ENCODE data around the gene RASGRP3.

The RASGRP3 gene

DNA sequence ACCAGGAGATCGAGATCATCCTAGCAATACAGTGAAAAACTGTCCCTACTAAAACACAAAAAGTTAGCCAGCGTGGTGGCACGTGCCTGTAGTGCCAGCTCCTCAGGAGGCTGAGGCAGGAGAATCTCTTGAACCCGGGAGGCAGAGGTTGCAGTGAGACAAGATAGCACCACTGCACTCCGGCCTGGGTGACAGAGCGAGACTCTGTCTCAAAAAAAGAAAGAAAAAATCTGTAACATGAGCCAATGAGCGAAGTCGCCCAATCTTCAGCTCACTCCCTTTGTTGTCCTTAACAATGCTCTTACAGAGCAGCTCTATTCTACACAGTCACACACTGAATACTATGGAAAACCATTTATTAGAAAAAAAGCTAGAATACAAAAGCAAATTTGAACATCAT is 100.6 kb downstream of the RASGRP3 start:
- DNase-seq (ENCODE audit: low read depth), result no peak
- H3K4me3 ChIP-seq (ENCODE audit: low read length), result no peak overlapping the region
- TF ChIP-seq, protein P1, sequence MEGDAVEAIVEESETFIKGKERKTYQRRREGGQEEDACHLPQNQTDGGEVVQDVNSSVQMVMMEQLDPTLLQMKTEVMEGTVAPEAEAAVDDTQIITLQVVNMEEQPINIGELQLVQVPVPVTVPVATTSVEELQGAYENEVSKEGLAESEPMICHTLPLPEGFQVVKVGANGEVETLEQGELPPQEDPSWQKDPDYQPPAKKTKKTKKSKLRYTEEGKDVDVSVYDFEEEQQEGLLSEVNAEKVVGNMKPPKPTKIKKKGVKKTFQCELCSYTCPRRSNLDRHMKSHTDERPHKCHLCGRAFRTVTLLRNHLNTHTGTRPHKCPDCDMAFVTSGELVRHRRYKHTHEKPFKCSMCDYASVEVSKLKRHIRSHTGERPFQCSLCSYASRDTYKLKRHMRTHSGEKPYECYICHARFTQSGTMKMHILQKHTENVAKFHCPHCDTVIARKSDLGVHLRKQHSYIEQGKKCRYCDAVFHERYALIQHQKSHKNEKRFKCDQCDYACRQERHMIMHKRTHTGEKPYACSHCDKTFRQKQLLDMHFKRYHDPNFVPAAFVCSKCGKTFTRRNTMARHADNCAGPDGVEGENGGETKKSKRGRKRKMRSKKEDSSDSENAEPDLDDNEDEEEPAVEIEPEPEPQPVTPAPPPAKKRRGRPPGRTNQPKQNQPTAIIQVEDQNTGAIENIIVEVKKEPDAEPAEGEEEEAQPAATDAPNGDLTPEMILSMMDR (conservative IDR thresholded peaks at IDR 0.05; ENCODE audit: low read depth, low read length), result no peak

GRCh38 chr2:33577668-33578067 is 101.2 kb downstream of the RASGRP3 start:
- H3K4me3 ChIP-seq (ENCODE audit: low read length), result no peak overlapping the region
- TF ChIP-seq, protein P1 (conservative IDR thresholded peaks at IDR 0.05; ENCODE audit: low read depth, low read length), result no peak
- DNase-seq (ENCODE audit: low read depth), result no peak

DNA sequence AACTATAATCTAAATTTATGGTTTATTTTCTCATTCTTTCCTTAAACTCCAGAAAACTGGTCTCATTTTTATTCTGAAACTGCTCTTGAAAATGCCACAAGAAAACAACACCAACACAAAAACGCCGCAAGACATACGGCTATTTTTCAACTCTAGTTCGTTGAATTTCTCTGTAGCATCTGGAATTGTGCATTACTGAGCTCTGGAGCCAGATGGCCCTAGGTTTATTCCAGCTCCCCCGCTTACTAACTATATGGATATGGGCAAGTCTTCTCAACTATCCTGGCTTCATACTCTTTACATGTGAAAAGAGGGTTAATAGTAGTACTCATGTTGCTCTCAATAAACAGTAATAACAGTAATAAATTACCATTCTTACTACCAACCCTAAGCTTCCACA is 102.8 kb downstream of the RASGRP3 start:
- TF ChIP-seq, protein P1 (conservative IDR thresholded peaks at IDR 0.05; ENCODE audit: low read depth, low read length), result no peak
- no peak for DNase-seq (ENCODE audit: low read depth)
- H3K4me3 ChIP-seq (ENCODE audit: low read length), result no peak overlapping the region

- TF ChIP-seq, protein P1 (conservative IDR thresholded peaks at IDR 0.05; ENCODE audit: low read depth, low read length), result no peak
- no peak for DNase-seq (ENCODE audit: low read depth)
- no peak overlapping the region for H3K4me3 ChIP-seq (ENCODE audit: low read length)
Measured at GRCh38 chr2:33581872-33582271, 105.4 kb downstream of the RASGRP3 start.

DNA sequence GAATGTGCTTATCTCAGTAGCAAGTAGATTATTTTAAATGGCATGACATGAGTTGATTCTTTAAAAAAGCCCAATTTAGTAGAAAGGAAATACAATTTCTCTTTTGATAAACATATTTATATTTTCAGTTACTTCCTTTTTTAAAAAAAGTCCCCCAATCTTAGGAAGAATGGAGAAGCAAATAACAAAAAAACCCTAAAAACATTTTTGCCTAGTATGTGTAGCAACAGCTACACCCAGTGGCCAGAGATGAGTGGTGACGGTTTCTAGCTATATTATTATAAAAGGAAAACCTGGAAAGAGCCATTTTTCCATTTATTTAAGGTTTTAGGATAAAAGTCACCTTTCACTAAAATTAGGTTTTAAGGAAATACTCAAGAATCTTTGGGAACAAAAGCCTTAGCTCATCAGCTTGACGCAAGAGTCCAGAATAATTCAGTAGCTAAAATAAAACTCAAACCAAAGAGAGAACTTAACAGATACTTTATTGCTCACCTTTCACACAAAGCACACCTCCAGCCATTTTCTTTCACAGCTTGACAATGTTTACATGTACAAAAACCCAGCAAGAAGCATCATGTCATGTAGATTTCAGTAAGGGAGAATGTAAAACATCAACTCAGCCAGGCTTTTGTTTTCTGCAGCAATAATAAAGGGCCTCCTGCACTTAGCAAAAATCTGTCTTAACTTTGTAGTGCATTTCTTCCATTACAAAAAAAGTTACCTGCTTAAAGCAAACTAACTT is 106.9 kb downstream of the RASGRP3 start:
- TF ChIP-seq, protein P1 (conservative IDR thresholded peaks at IDR 0.05; ENCODE audit: low read depth, low read length), result peak; percentile 86
- no peak overlapping the region for H3K4me3 ChIP-seq (ENCODE audit: low read length)
- DNase-seq (ENCODE audit: low read depth), result no peak

DNA sequence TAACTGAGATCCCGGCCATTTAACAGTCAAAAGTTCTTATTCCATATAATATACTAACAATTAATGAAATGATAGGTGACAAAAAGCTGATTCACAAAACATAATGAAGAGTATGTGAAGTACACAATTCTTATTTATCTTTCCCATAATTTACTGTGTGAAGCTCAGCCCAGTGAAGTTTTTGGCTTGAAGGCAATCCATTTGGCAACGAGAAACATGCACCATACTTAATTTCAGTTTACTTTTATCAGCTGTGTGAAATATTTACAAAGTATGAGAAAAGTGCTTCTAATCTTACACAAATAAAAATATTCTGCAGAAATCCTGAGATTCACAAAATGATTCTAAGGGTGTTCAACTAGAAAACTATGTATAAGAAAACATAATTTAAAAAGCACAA is 110.3 kb downstream of the RASGRP3 start:
- H3K4me3 ChIP-seq (ENCODE audit: low read length), result no peak overlapping the region
- DNase-seq (ENCODE audit: low read depth), result no peak
- TF ChIP-seq, protein P1 (conservative IDR thresholded peaks at IDR 0.05; ENCODE audit: low read depth, low read length), result no peak

DNA sequence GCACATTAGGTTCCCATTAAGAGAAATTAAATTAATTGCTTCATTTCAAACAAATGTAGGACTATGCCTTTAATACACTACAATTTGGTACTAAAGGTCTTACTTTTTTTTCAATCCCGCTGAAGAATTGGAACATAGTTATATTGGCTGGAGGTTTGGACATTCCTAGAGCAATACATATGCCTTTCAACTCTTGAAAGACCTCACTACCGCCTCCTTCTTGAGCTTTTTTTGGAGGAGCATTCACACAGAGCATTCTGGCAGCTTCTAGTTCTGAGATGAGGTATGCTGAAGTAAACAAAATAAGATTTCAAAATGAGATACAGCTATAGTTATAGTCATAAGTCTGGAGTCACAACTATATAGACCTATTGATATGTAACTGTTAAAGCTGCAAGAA is 111.8 kb downstream of the RASGRP3 start:
- TF ChIP-seq, protein P1 (conservative IDR thresholded peaks at IDR 0.05; ENCODE audit: low read depth, low read length), result no peak
- H3K4me3 ChIP-seq (ENCODE audit: low read length), result no peak overlapping the region
- DNase-seq (ENCODE audit: low read depth), result no peak
